ENCODE results near the gene SLC12A7.

- no peak for TF ChIP-seq CTCF (IDR thresholded peaks at IDR 0.05)
- no peak for TF ChIP-seq POLR2A (IDR thresholded peaks at IDR 0.05)
These were observed 20.2 kb downstream of the SLC12A7 start for GRCh38 chr5:1091632-1092031.

Data from right lobe of liver (tissue), 4 donors.